Adrenal gland (tissue), 12 donors: ENCODE measurements around the gene COL23A1. TPM values are rescaled to one million over a fixed set of nuclear protein-coding genes. Genes with fewer than 3 reads are reported as not detected.

Experiments used
- DNase-seq, 7 donors: peaks; one replicate each; pipeline ENCODE4 v3.0.0-alpha.2; 2019 to 2020
- H3K27ac ChIP-seq, 5 donors: fragments of 200-600 bp; sonication (generic) in 4 of 5; 1 replicate in 3 of 5; 2 replicates in 2 of 5; pipeline versions ENCODE4 v1.5.1 to v1.8.0; 2016 to 2020; ENCODE audit warnings: mild to moderate bottlenecking in 1 of 5
- H3K27me3 ChIP-seq: fragments of 200-600 bp; 2 replicates; pipeline ENCODE4 v1.8.0; 2021
- H3K36me3 ChIP-seq, 2 donors: fragments of 200-600 bp; replicated peaks in 1 of 2; 1 replicate in 1 of 2; 2 replicates in 1 of 2; pipeline versions ENCODE4 v1.5.1 to v1.8.0; 2018 to 2022
- H3K4me1 ChIP-seq, 2 donors: fragments of 200-600 bp; replicated peaks in 1 of 2; 1 replicate in 1 of 2; 2 replicates in 1 of 2; pipeline versions ENCODE4 v1.5.1 to v1.8.0; 2018 to 2021
- H3K4me3 ChIP-seq, 4 donors: fragments of 200-600 bp; sonication (generic) in 3 of 4; one replicate each; pipeline ENCODE4 v1.5.1; 2016 to 2018
- H3K9me3 ChIP-seq, 3 donors: fragments of 200-600 bp; sonication (generic) in 1 of 3; replicated peaks in 1 of 3; 1 replicate in 2 of 3; 2 replicates in 1 of 3; pipeline versions ENCODE4 v1.5.1 to v1.8.0; 2016 to 2021
- POLR2A ChIP-seq, 2 donors: fragments of 450-650 bp; IDR thresholded peaks; one replicate each; pipeline ENCODE4 v1.6.1; 2017; ENCODE audit warnings: antibody characterized with exemption in 2 of 2, mild to moderate bottlenecking in 2 of 2, moderate library complexity in 1 of 2
- WGBS, 4 donors: extraction: QIAGEN DNeasy Blood & Tissue Kit in 2 of 4; methylation state at CpG; one replicate each; pipeline versions ENCODE4 v1.1.5 to v1.1.7; 2013 to 2017; 5-methylcytosine and 5-hydroxymethylcytosine counted together
- intact Hi-C, 2 donors: fragments of 100-400 bp; cut with DNase I; formaldehyde crosslinking; loops; one replicate each; pipeline versions ENCODE4 v1.14.1 to v1.15.0; 2022 to 2023
- polyA plus RNA-seq, 3 donors: library from polyadenylated mRNA; stranded (reverse); fragments of 200-250 nt in 2 of 3; fragments of 350-450 nt in 1 of 3; fragmentation: Illumina TruSeq in 1 of 3; extraction: RNeasy Lipid Tissue Mini Kit (QIAGEN cat#74804) in 1 of 3; gene quantifications; one replicate each; pipeline ENCODE4 v1.2.3, GENCODE V29; 2013 to 2014
- total RNA-seq, 9 donors: library from RNA; depleted of rRNA in 4 of 9; stranded (reverse); fragments of >200 nt in 4 of 9; fragments of 120-200 nt in 1 of 9; fragmentation: NEBNext Ultra II Directional in 1 of 9; extraction: Animal tissue kit (Norgen Biotek cat#: 25700) in 1 of 9; gene quantifications; one replicate each; pipeline versions ENCODE4 v1.1.0 to v1.2.4, GENCODE V29; 2013 to 2023
- TF ChIP-seq, protein P1 (sequence below), 6 experiments: fragments of 450-650 bp in 4 of 6; fragments of 200-600 bp in 2 of 6; sonication (generic) in 1 of 6; IDR thresholded peaks; 1 replicate in 5 of 6; 2 replicates in 1 of 6; pipeline versions ENCODE4 v1.5.1 to v1.8.0; 2016 to 2021; ENCODE audit warnings: antibody characterized with exemption in 6 of 6, mild to moderate bottlenecking in 2 of 6, moderate library complexity in 1 of 6
- donor health status: healthy with polysubstance abuse.
- donor health status: Bipolar disorder and iron deficiency.
- donor health status: DM: yes; HTN: yes; CAD: no.
- donor health status: DM: no; HTN: no; CAD: no.
- donor health status: DM: no; HTN: no; CAD: no.
- donor health status: DM: yes; HTN: yes; CAD: no.

COL23A1 gene
- total and polyA plus RNA-seq, 12 donors, result 0.09 to 4.4 (median 0.88) TPM

DNA sequence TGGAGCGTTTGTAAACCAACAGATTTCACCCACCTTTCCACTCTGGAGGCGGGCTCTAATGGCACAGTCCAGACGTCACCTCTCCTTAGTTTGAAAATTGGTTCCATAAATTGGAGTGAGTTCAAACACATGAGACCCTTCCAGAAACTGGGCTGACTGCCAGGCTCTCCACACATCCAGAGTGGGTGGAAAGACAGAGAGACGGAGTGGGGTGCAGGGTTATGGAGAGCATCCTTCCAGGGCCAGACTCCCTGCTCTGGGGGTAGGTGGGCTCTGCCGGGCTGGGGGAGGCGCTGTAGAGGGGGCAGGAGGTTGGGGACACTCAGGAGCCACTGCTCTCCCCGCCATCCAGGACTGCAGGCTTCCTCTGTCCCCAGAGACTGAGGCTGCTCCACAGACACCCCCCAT is 252.9 kb downstream of the COL23A1 start:
- no peaks in the 10 kb centered on the region for H3K36me3 ChIP-seq
- no peak overlapping the region for H3K4me3 ChIP-seq
- H3K27me3 ChIP-seq, result no peaks in the 10 kb centered on the region
- no peaks in the 10 kb centered on the region for H3K4me1 ChIP-seq
- 46 to 68% (median 62%) methylated on average over 7 of the region's 7 CpGs for WGBS, 4 donors
- H3K27ac ChIP-seq, result no peak overlapping the region
- DNase-seq, result no peak
- intact Hi-C loops, result no loop called here
- no peaks in the 10 kb centered on the region for H3K9me3 ChIP-seq
- TF ChIP-seq POLR2A (IDR thresholded peaks at IDR 0.05), result no peak
- TF ChIP-seq, protein P1, sequence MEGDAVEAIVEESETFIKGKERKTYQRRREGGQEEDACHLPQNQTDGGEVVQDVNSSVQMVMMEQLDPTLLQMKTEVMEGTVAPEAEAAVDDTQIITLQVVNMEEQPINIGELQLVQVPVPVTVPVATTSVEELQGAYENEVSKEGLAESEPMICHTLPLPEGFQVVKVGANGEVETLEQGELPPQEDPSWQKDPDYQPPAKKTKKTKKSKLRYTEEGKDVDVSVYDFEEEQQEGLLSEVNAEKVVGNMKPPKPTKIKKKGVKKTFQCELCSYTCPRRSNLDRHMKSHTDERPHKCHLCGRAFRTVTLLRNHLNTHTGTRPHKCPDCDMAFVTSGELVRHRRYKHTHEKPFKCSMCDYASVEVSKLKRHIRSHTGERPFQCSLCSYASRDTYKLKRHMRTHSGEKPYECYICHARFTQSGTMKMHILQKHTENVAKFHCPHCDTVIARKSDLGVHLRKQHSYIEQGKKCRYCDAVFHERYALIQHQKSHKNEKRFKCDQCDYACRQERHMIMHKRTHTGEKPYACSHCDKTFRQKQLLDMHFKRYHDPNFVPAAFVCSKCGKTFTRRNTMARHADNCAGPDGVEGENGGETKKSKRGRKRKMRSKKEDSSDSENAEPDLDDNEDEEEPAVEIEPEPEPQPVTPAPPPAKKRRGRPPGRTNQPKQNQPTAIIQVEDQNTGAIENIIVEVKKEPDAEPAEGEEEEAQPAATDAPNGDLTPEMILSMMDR (IDR thresholded peaks at IDR 0.05), result no peak

DNA sequence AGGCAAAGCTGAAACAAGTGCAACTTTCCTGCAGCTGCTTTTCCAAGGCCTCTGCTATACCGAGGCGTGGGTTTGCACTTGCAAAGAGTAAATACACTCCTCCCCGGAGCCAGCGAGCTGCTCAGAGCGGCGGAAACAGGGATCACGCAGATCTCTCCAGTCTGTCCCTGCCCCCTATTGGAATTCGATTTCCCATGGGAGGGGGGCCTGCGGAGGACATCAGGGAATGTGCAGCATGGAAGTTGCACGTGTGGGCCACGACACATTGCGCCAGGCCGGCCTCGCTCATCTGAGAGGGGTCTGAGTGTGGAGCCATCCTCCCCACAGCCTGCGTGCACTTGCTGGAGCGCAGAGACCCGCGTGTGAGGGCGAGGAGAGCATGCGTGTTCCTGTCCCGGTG is 253.3 kb downstream of the COL23A1 start:
- H3K9me3 ChIP-seq, result no peaks in the 10 kb centered on the region

DNA sequence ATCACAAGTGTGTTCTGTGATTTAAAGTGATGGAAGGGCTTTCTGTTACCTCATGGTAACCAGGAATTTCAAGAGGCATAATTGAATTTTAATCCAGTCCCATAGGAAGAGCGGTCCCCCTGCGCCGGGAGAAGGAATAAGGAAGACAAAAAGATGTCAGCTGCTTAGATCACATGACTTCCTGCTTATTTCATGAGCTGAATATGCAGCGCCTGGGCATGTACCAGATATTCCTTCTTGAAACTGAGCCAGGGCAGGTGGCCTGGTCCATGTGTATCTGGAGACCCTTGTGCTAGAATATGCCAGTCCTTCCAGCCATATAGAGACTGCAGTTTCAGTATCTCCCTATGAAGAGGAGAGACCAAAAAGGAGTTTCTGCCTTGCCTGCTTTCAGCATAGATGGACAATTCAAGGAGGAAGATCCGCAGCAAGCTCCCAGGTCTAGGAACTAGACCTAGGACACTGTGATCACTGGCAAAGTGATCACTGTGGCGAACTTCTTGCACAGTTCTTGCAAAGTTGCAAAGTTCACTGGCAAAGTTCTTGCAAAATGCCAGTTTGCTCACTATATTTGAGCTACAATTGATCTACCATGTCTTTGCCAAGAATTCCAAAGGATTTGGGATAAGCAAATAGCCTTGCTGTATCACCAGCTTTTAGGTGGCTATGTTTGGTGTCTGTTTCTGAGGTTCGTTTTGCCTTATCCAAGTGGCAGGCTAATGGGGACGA is 254.7 kb downstream of the COL23A1 start:
- Histone ChIP-seq H3K9me3 (no peaks in the 10 kb centered on the region), H3K4me3 (no peak overlapping the region), H3K27me3 (no peaks in the 10 kb centered on the region), H3K4me1 (no peaks in the 10 kb centered on the region), H3K36me3 (no peaks in the 10 kb centered on the region), H3K27ac (no peak overlapping the region)
- 65 to 81% (median 71%) methylated on average over 6 to 8 of the region's 8 CpGs for WGBS, 4 donors
- intact Hi-C loops, result no loop called here
- no peak for DNase-seq
- TF ChIP-seq, protein P1 (IDR thresholded peaks at IDR 0.05), result no peak
- no peak for TF ChIP-seq POLR2A (IDR thresholded peaks at IDR 0.05)

More for the DNA sequence above, 253.3 kb downstream of the COL23A1 start:
- Histone ChIP-seq H3K27me3 (no peaks in the 10 kb centered on the region), H3K27ac (no peak overlapping the region), H3K4me1 (no peaks in the 10 kb centered on the region), H3K4me3 (no peak overlapping the region), H3K36me3 (no peaks in the 10 kb centered on the region)
- no peak for DNase-seq
- WGBS, 4 donors, result 48 to 71% (median 62%) methylated on average over 20 to 21 of the region's 21 CpGs
- intact Hi-C loops, result no loop called here
- TF ChIP-seq, protein P1 (IDR thresholded peaks at IDR 0.05), result no peak
- TF ChIP-seq POLR2A (IDR thresholded peaks at IDR 0.05), result no peak

DNA sequence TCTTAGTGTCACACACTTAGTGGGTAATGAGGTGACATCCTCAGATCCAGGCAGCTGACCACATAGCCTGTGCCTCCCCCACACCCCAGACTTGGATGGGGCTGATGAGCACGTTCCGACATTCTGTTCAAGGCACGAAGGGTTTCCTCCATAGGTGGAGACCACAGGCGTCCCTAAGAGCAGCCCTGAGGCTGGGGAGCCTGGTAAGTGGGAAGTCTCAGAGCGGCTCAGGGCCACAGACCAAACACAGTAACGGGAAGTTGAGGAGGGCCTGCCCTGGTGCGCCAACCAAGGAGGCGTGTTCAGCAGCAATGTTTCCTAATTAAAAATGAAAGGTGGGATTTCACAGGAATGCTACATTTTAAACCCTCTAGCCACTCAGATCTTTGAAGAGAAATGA is 255.3 kb downstream of the COL23A1 start:
- no peak for DNase-seq
- no peak overlapping the region for H3K4me3 ChIP-seq
- no peaks in the 10 kb centered on the region for H3K9me3 ChIP-seq
- no peaks in the 10 kb centered on the region for H3K27me3 ChIP-seq
- WGBS, 4 donors, result 70 to 96% (median 79%) methylated on average over 4 to 8 of the region's 8 CpGs
- H3K27ac ChIP-seq, result no peak overlapping the region
- intact Hi-C loops, result no loop called here
- TF ChIP-seq, protein P1 (IDR thresholded peaks at IDR 0.05), result no peak
- no peak for TF ChIP-seq POLR2A (IDR thresholded peaks at IDR 0.05)
- H3K4me1 ChIP-seq, result no peaks in the 10 kb centered on the region
- no peaks in the 10 kb centered on the region for H3K36me3 ChIP-seq
